HCT116 (cell line): Measurements from ENCODE around the gene EIF5A2.

Experiments
- CEBPB ChIP-seq: IDR thresholded peaks from 2 replicates; pipeline ENCODE4 v1.6.1; 2012; ENCODE audit warnings: low read depth
- EZH2 ChIP-seq: fragments of 200-600 bp; sonication (generic); IDR thresholded peaks from 2 replicates; pipeline ENCODE4 v1.6.1; 2017; ENCODE audit warnings: antibody characterized with exemption, mixed run types
- POLR2A ChIP-seq: IDR thresholded peaks from 2 replicates; pipeline ENCODE4 v1.7.0; 2011; ENCODE audit warnings: borderline replicate concordance; ENCODE audit not compliant: insufficient read depth, insufficient read length; ENCODE audit errors: extremely low read depth
- POLR2AphosphoS5 ChIP-seq: IDR thresholded peaks from 2 replicates; pipeline ENCODE4 v1.6.1; 2011; ENCODE audit warnings: mild to moderate bottlenecking, low read depth, low read length, moderate library complexity
- REST ChIP-seq: IDR thresholded peaks from 2 replicates; pipeline ENCODE4 v1.6.1; 2012; ENCODE audit warnings: low read depth
- SIN3A ChIP-seq: IDR thresholded peaks from 2 replicates; pipeline ENCODE4 v1.6.1; 2012; ENCODE audit warnings: low read depth
- SP1 ChIP-seq: IDR thresholded peaks from 2 replicates; pipeline ENCODE4 v1.6.1; 2012; ENCODE audit warnings: low read depth
- TF ChIP-seq, protein P1 (sequence below), 3 experiments: fragments of 200-600 bp in 1 of 3; sonication (generic) in 1 of 3; IDR thresholded peaks in 2 of 3; conservative IDR thresholded peaks in 1 of 3; 2 replicates each; pipeline ENCODE4 v1.5.1; 2012 to 2017; ENCODE audit warnings: low read depth in 2 of 3, low read length in 2 of 3, antibody characterized with exemption in 1 of 3, borderline replicate concordance in 1 of 3, control low read depth in 1 of 3, mild to moderate bottlenecking in 1 of 3, mixed read lengths in 1 of 3, mixed run types in 1 of 3, moderate library complexity in 1 of 3; ENCODE audit not compliant: insufficient read depth in 1 of 3

DNA sequence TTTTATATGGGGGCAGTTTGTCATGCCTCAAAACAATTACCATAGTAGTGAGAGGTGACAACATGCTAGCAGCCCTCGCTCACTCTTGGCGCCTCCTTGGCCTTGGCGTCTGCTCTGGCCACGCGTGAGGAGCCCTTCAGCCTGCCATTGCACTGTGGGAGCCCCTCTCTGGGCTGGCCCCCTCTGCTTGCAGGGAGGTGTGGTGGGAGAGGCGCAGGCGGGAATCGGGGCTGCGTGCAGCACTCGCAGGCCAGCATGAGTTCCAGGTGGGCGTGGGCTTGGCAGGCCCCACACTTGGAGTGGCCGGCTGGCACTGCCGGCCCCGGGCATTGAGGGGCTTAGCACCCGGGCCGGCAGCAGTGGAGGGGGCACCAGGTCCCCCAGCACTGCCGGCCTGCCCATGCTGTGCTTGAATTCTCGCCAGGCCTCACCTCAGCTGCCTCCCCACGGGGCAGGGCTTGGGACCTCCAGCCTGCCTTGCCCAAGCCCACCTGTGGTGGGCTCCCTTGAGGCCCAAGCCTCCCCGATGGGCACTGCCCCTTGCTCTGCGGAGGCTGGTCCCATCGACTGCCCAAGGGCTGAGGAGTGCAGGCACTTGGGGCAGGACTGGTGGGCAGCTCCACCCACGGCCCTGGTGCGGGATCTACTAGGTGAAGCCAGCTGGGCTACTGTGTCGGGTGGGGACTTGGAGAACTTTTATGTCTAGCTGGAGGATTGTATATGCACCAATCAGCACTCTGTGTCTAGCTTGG lies 38.8 kb upstream of the EIF5A2 start:
- TF ChIP-seq SIN3A (no peak), EZH2 (no peak), POLR2AphosphoS5 (no peak), SP1 (no peak), REST (no peak), CEBPB (no peak), POLR2A (no peak)
- TF ChIP-seq, protein P1, sequence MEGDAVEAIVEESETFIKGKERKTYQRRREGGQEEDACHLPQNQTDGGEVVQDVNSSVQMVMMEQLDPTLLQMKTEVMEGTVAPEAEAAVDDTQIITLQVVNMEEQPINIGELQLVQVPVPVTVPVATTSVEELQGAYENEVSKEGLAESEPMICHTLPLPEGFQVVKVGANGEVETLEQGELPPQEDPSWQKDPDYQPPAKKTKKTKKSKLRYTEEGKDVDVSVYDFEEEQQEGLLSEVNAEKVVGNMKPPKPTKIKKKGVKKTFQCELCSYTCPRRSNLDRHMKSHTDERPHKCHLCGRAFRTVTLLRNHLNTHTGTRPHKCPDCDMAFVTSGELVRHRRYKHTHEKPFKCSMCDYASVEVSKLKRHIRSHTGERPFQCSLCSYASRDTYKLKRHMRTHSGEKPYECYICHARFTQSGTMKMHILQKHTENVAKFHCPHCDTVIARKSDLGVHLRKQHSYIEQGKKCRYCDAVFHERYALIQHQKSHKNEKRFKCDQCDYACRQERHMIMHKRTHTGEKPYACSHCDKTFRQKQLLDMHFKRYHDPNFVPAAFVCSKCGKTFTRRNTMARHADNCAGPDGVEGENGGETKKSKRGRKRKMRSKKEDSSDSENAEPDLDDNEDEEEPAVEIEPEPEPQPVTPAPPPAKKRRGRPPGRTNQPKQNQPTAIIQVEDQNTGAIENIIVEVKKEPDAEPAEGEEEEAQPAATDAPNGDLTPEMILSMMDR (IDR thresholded peaks at IDR 0.05 in 2 of 3, conservative IDR thresholded peaks at IDR 0.05 in 1 of 3; ENCODE audit: borderline replicate concordance in 1 of 3, insufficient read depth in 1 of 3, low read depth in 2 of 3, low read length in 2 of 3): no peak
